ENCODE results near the gene SETX. TPM values are rescaled to one million over a fixed set of nuclear protein-coding genes. Genes with fewer than 3 reads are reported as not detected.

Gene SETX
- total RNA-seq, 6 donors from 2014 or later, result 44.3 to 91.4 (median 55.4) TPM

DNA sequence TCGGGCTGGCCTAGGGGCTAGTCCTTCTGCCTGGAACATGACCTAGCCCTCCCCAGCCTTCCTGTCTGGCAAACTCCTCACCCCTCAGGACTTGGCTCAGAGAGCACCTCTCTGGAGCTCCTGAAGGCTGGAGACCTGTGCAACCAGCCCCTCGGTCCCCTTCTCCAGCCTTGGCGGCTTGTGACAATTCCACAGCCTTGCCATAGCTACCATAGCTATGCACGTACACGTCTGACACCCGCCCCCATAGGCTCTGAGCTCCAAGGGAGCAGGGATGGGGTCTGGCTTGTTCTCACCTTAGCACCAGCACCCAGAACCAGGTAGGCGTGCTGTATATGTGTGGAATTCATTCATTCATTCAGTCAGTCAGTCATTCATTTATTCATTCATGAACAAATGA lies 143.2 kb downstream of the SETX start:
- TF ChIP-seq EP300 (IDR thresholded peaks at IDR 0.05) (no peak), POLR2A (IDR thresholded peaks at IDR 0.05) (no peak), CTCF (IDR thresholded peaks at IDR 0.05) (no peak), POLR2AphosphoS5 (IDR thresholded peaks at IDR 0.05) (no peak)
- Histone ChIP-seq H3K27ac (no peak overlapping the region), H3K4me3 (no peak overlapping the region), H3K36me3 (no peaks in the 10 kb centered on the region), H3K4me1 (peaks cover 0 to 11% (median 8%) of the 10 kb centered on the region in 4 donors), H3K27me3 (no peaks in the 10 kb centered on the region), H3K9me3 (no peaks in the 10 kb centered on the region)
- ATAC-seq (ENCODE audit: low FRiP score in 2 of 2), result no peak
- no peak for DNase-seq
- 93 to 98% methylated on average over 7 of the region's 7 CpGs for WGBS, 2 donors

Other genes with a start within 250 kb of the SETX start
- 1 to 10 TPM; 2.1 to 8.2 (median 4.3) TPM for gene NTNG2, start 192.9 kb downstream of the SETX start, total RNA-seq
- 10 to 100 TPM in 4 of 6 donors, 1 to 10 TPM in 2; 7.7 to 16.9 (median 12.3) TPM for gene TTF1, start 51.9 kb upstream of the SETX start, total RNA-seq
- gene CFAP77, start 55.2 kb upstream of the SETX start, total RNA-seq, result 10 to 100 TPM in 1 of 6 donors, 1 to 10 TPM in 3, under 1 TPM in 1, not detected in 1; 0.78 to 16.7 (median 2.7) TPM
- gene BARHL1, start 227.6 kb upstream of the SETX start, total RNA-seq, result not detected